Activated CD8-positive, alpha-beta T cell treated with anti-CD3 and anti-CD28 coated beads, Interleukin-2, amount 10 ng/mL, durations not matched to agents 7 days and 5 days (primary cell): ENCODE data around the gene HDAC9. TPM values are rescaled to one million over a fixed set of nuclear protein-coding genes. Genes with fewer than 3 reads are reported as not detected.

Source experiments
- ATAC-seq: fragments of 150-1000 bp; cut with Tn5 transposase; one replicate; pipeline ENCODE4 v1.10.0; 2021; ENCODE audit warnings: moderate library complexity
- CTCF ChIA-PET: fragments of 350-600 bp; sonication (Branson Sonifier 250); formaldehyde crosslinking; loops from one replicate; lab custom pipeline; 2021; ENCODE audit warnings: antibody characterized with exemption; lab: Charles Lee
- POLR2A ChIA-PET: fragments of 350-600 bp; sonication (Branson Sonifier 250); formaldehyde crosslinking; loops from one replicate; lab custom pipeline; 2021; ENCODE audit warnings: antibody characterized with exemption; lab: Charles Lee
- DNase-seq: peaks from one replicate; pipeline ENCODE4 v3.0.0-alpha.2; 2020
- H3K27ac Mint-ChIP-seq: one replicate; pipeline ENCODE4 v1.8.0; 2021; ENCODE audit warnings: mild to moderate bottlenecking, mixed read lengths
- H3K27me3 Mint-ChIP-seq: one replicate; pipeline ENCODE4 v1.8.0; 2021; ENCODE audit warnings: low read depth, mixed read lengths
- H3K36me3 Mint-ChIP-seq: one replicate; pipeline ENCODE4 v1.8.0; 2021; ENCODE audit warnings: low read depth, mixed read lengths
- H3K4me1 Mint-ChIP-seq: one replicate; pipeline ENCODE4 v1.8.0; 2021; ENCODE audit warnings: low read depth, mixed read lengths
- H3K4me3 Mint-ChIP-seq: one replicate; pipeline ENCODE4 v1.8.0; 2021; ENCODE audit warnings: mild to moderate bottlenecking, mixed read lengths
- H3K9me3 Mint-ChIP-seq: one replicate; pipeline ENCODE4 v1.8.0; 2022; ENCODE audit warnings: mixed read lengths; ENCODE audit not compliant: insufficient read depth
- total RNA-seq, 2 experiments: library from RNA; stranded (reverse); gene quantifications; one replicate each; pipeline ENCODE4 v1.2.3, GENCODE V29; 2021

Gene HDAC9
- total RNA-seq, 2 experiments from 2014 or later: 0.92 to 1.4 TPM

GRCh38 chr7:18637516-18637915, 142.0 kb downstream of the HDAC9 start:
- H3K27ac Mint-ChIP-seq: no peak overlapping the region
- DNase-seq (no peak), ATAC-seq (no peak)
- ChIA-PET POLR2A (no interaction called here), CTCF (no interaction called here)
- no peaks in the 10 kb centered on the region for H3K4me1 Mint-ChIP-seq
- no peaks in the 10 kb centered on the region for H3K9me3 Mint-ChIP-seq
- H3K27me3 Mint-ChIP-seq: no peaks in the 10 kb centered on the region
- no peaks in the 10 kb centered on the region for H3K36me3 Mint-ChIP-seq
- H3K4me3 Mint-ChIP-seq: no peak overlapping the region

GRCh38 chr7:18638594-18639452, 143.3 kb downstream of the HDAC9 start:
- H3K4me3 Mint-ChIP-seq: no peak overlapping the region
- DNase-seq (no peak), ATAC-seq (no peak)
- H3K36me3 Mint-ChIP-seq: no peaks in the 10 kb centered on the region
- no peak overlapping the region for H3K27ac Mint-ChIP-seq
- no peaks in the 10 kb centered on the region for H3K27me3 Mint-ChIP-seq
- ChIA-PET POLR2A (interaction anchor here (0.6 kb wide), 1 partner anchor 271 kb away, joined by 3 read pairs; no protein-coding TSS in a partner anchor), CTCF (interaction anchor here (1.2 kb wide), 1 partner anchor 27 kb away, joined by 5 read pairs; no protein-coding TSS in a partner anchor)
- no peaks in the 10 kb centered on the region for H3K9me3 Mint-ChIP-seq
- H3K4me1 Mint-ChIP-seq: no peaks in the 10 kb centered on the region

GRCh38 chr7:18639711-18640110, 144.2 kb downstream of the HDAC9 start:
- Mint-ChIP-seq H3K36me3 (no peaks in the 10 kb centered on the region), H3K4me3 (no peak overlapping the region), H3K4me1 (no peaks in the 10 kb centered on the region), H3K9me3 (no peaks in the 10 kb centered on the region), H3K27ac (no peak overlapping the region), H3K27me3 (no peaks in the 10 kb centered on the region)
- POLR2A ChIA-PET: no interaction called here
- no peak for ATAC-seq
- no peak for DNase-seq
- CTCF ChIA-PET: interaction anchor here (1.2 kb wide), 1 partner anchor 26 kb away, joined by 5 read pairs; no protein-coding TSS in a partner anchor

- no peaks in the 10 kb centered on the region for H3K4me1 Mint-ChIP-seq
- no peaks in the 10 kb centered on the region for H3K27me3 Mint-ChIP-seq
- ChIA-PET CTCF (no interaction called here), POLR2A (no interaction called here)
- ATAC-seq (no peak), DNase-seq (no peak)
- H3K4me3 Mint-ChIP-seq: no peak overlapping the region
- peaks cover 3% of the 10 kb centered on the region for H3K9me3 Mint-ChIP-seq
- H3K27ac Mint-ChIP-seq: no peak overlapping the region
- no peaks in the 10 kb centered on the region for H3K36me3 Mint-ChIP-seq
Measured at GRCh38 chr7:18644981-18645380, 149.4 kb downstream of the HDAC9 start.

- no peaks in the 10 kb centered on the region for H3K27me3 Mint-ChIP-seq
- H3K9me3 Mint-ChIP-seq: peaks cover 3% of the 10 kb centered on the region
- DNase-seq: no peak
- H3K36me3 Mint-ChIP-seq: no peaks in the 10 kb centered on the region
- no peaks in the 10 kb centered on the region for H3K4me1 Mint-ChIP-seq
- no peak overlapping the region for H3K27ac Mint-ChIP-seq
- no peak for ATAC-seq
- CTCF ChIA-PET: no interaction called here
- POLR2A ChIA-PET: no interaction called here
- H3K4me3 Mint-ChIP-seq: no peak overlapping the region
Measured at GRCh38 chr7:18647582-18647981, 152.0 kb downstream of the HDAC9 start.

GRCh38 chr7:18648849-18649758, 153.6 kb downstream of the HDAC9 start:
- ChIA-PET CTCF (no interaction called here), POLR2A (no interaction called here)
- no peak for ATAC-seq
- Mint-ChIP-seq H3K9me3 (peaks cover 3% of the 10 kb centered on the region), H3K4me3 (no peak overlapping the region), H3K27me3 (no peaks in the 10 kb centered on the region), H3K4me1 (no peaks in the 10 kb centered on the region), H3K27ac (no peak overlapping the region), H3K36me3 (no peaks in the 10 kb centered on the region)
- no peak for DNase-seq

- ChIA-PET CTCF (interaction anchor here (1.6 kb wide), 1 partner anchor 12 kb away, joined by 4 read pairs; no protein-coding TSS in a partner anchor), POLR2A (no interaction called here)
- Mint-ChIP-seq H3K9me3 (peaks cover under 1% of the 10 kb centered on the region), H3K36me3 (no peaks in the 10 kb centered on the region), H3K27ac (no peak overlapping the region), H3K4me3 (no peak overlapping the region), H3K4me1 (no peaks in the 10 kb centered on the region), H3K27me3 (no peaks in the 10 kb centered on the region)
- ATAC-seq (no peak), DNase-seq (no peak)
Measured at GRCh38 chr7:18653381-18654155, 158.0 kb downstream of the HDAC9 start.

GRCh38 chr7:18654709-18655108, 159.2 kb downstream of the HDAC9 start:
- POLR2A ChIA-PET: no interaction called here
- CTCF ChIA-PET: no interaction called here
- no peak overlapping the region for H3K4me3 Mint-ChIP-seq
- no peaks in the 10 kb centered on the region for H3K4me1 Mint-ChIP-seq
- H3K36me3 Mint-ChIP-seq: no peaks in the 10 kb centered on the region
- H3K27me3 Mint-ChIP-seq: no peaks in the 10 kb centered on the region
- ATAC-seq (no peak), DNase-seq (no peak)
- no peaks in the 10 kb centered on the region for H3K9me3 Mint-ChIP-seq
- no peak overlapping the region for H3K27ac Mint-ChIP-seq

GRCh38 chr7:18655506-18655905, 160.0 kb downstream of the HDAC9 start:
- DNase-seq (no peak), ATAC-seq (no peak)
- H3K27me3 Mint-ChIP-seq: no peaks in the 10 kb centered on the region
- no peaks in the 10 kb centered on the region for H3K4me1 Mint-ChIP-seq
- ChIA-PET POLR2A (no interaction called here), CTCF (interaction anchor here (1.7 kb wide), 1 partner anchor 11 kb away, joined by 8 read pairs; no protein-coding TSS in a partner anchor)
- H3K4me3 Mint-ChIP-seq: no peak overlapping the region
- H3K9me3 Mint-ChIP-seq: no peaks in the 10 kb centered on the region
- no peak overlapping the region for H3K27ac Mint-ChIP-seq
- H3K36me3 Mint-ChIP-seq: no peaks in the 10 kb centered on the region

- H3K9me3 Mint-ChIP-seq: no peaks in the 10 kb centered on the region
- no peak for ATAC-seq
- POLR2A ChIA-PET: no interaction called here
Measured at GRCh38 chr7:18655912-18656311, 160.4 kb downstream of the HDAC9 start.

GRCh38 chr7:18656362-18656761, 160.8 kb downstream of the HDAC9 start:
- H3K9me3 Mint-ChIP-seq: no peaks in the 10 kb centered on the region
- H3K4me1 Mint-ChIP-seq: no peaks in the 10 kb centered on the region
- ChIA-PET POLR2A (no interaction called here), CTCF (interaction anchor here (1.7 kb wide), 1 partner anchor 10 kb away, joined by 8 read pairs; no protein-coding TSS in a partner anchor)
- H3K27ac Mint-ChIP-seq: no peak overlapping the region
- DNase-seq (no peak), ATAC-seq (no peak)
- H3K4me3 Mint-ChIP-seq: no peak overlapping the region
- H3K27me3 Mint-ChIP-seq: no peaks in the 10 kb centered on the region
- no peaks in the 10 kb centered on the region for H3K36me3 Mint-ChIP-seq

More at GRCh38 chr7:18655912-18656311, 160.4 kb downstream of the HDAC9 start:
- H3K27ac Mint-ChIP-seq: no peak overlapping the region
- no peaks in the 10 kb centered on the region for H3K27me3 Mint-ChIP-seq
- H3K4me3 Mint-ChIP-seq: no peak overlapping the region
- CTCF ChIA-PET: interaction anchor here (1.7 kb wide), 1 partner anchor 10 kb away, joined by 8 read pairs; no protein-coding TSS in a partner anchor
- H3K36me3 Mint-ChIP-seq: no peaks in the 10 kb centered on the region
- no peak for DNase-seq
- no peaks in the 10 kb centered on the region for H3K4me1 Mint-ChIP-seq
